NCI-H1436 treated with DMSO at 0.1 percent for 48 hours (cell line): ENCODE data around the gene GRN.
A peak's percentile ranks its signal among the peaks of the same experiment; 100 is the strongest.
"Not testable (repeated sequence)": the region's sequence is repeated elsewhere in the genome, so short reads cannot be mapped to it uniquely, and the experiment has no call there.

ENCODE experiments used
- DNase-seq: peaks from one replicate; lab custom pipeline; 2025; lab: John Stamatoyannopoulos, UW

The GRN gene

GRCh38 chr17:44321246-44322120 is 23.6 kb upstream of the GRN start:
- no peak for DNase-seq

GRCh38 chr17:44322236-44322895 is 22.7 kb upstream of the GRN start:
- DNase-seq = no peak

- DNase-seq = no peak
Observed at GRCh38 chr17:44323359-44324091, 21.6 kb upstream of the GRN start.

- DNase-seq = no peak
Observed at GRCh38 chr17:44324092-44324570, 21.0 kb upstream of the GRN start.

GRCh38 chr17:44324571-44325275 is 20.4 kb upstream of the GRN start, which contains the start of gene SLC25A39:
Gene SLC25A39 (minus strand): TSS chr17:44324823. CDS start chr17:44323562, 1,261 bp downstream.
- peak; percentile 70 for DNase-seq

GRCh38 chr17:44326861-44327444 is 18.1 kb upstream of the GRN start:
- peak; percentile 83 for DNase-seq

GRCh38 chr17:44327715-44328449 is 17.2 kb upstream of the GRN start:
- no peak for DNase-seq

- not testable (repeated sequence) for DNase-seq
Observed at GRCh38 chr17:44329516-44329915, 15.6 kb upstream of the GRN start.

- not testable (repeated sequence) for DNase-seq
Observed at GRCh38 chr17:44330263-44330662, 14.8 kb upstream of the GRN start.

- peak; percentile 65 for DNase-seq
Observed at GRCh38 chr17:44331249-44331760, 13.8 kb upstream of the GRN start.

- no peak for DNase-seq
Observed at GRCh38 chr17:44333371-44333770, 11.7 kb upstream of the GRN start.

- no peak for DNase-seq
Observed at GRCh38 chr17:44334315-44334714, 10.8 kb upstream of the GRN start.

GRCh38 chr17:44334727-44335126 is 10.4 kb upstream of the GRN start:
- no peak for DNase-seq

- DNase-seq = no peak
Observed at GRCh38 chr17:44335564-44335963, 9.5 kb upstream of the GRN start.

GRCh38 chr17:44335968-44336367 is 9.1 kb upstream of the GRN start:
- DNase-seq = no peak

GRCh38 chr17:44338702-44339101 is 6.4 kb upstream of the GRN start:
- DNase-seq = no peak

GRCh38 chr17:44340553-44340952 is 4.5 kb upstream of the GRN start:
- not testable (repeated sequence) for DNase-seq

GRCh38 chr17:44343510-44344209 is 1.4 kb upstream of the GRN start:
- DNase-seq = no peak

- DNase-seq = peak; percentile 41
Observed at GRCh38 chr17:44345454-44346026, 438 bp downstream of the GRN start.
